HEK293 (cell line): ENCODE results near the gene SLC25A44.

ENCODE experiments used
- ZNF292 ChIP-seq: fragments of 450-650 bp; formaldehyde crosslinking; IDR thresholded peaks from 2 replicates; pipeline ENCODE4 v1.5.1; 2016; ENCODE audit warnings: low read depth, missing biosample characterization, missing genetic modification characterization, borderline replicate concordance
- TF ChIP-seq, protein P1 (sequence below): fragments of 450-650 bp; formaldehyde crosslinking; IDR thresholded peaks from 2 replicates; pipeline ENCODE4 v1.5.1; 2016; ENCODE audit warnings: missing biosample characterization, missing genetic modification characterization

DNA sequence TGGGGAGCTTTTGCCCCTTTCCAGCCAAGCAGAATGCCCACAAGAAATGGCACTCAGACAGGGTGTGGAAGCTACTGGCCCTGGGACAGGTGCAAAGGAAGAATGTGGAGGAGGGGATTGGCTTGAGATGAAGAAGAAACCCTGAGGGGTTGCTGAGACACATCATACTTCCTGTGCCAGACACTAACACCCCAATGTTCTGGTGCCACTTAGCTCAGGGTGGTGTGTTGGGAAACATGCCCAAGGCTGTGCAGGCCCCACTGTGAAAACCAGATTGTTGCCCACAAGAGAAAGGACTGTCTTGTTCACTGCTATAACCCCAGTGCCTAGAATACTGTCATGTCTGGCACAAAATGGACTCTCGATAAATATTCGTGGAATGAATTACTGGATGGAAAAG is 63.8 kb downstream of the SLC25A44 start:
- TF ChIP-seq, protein P1, sequence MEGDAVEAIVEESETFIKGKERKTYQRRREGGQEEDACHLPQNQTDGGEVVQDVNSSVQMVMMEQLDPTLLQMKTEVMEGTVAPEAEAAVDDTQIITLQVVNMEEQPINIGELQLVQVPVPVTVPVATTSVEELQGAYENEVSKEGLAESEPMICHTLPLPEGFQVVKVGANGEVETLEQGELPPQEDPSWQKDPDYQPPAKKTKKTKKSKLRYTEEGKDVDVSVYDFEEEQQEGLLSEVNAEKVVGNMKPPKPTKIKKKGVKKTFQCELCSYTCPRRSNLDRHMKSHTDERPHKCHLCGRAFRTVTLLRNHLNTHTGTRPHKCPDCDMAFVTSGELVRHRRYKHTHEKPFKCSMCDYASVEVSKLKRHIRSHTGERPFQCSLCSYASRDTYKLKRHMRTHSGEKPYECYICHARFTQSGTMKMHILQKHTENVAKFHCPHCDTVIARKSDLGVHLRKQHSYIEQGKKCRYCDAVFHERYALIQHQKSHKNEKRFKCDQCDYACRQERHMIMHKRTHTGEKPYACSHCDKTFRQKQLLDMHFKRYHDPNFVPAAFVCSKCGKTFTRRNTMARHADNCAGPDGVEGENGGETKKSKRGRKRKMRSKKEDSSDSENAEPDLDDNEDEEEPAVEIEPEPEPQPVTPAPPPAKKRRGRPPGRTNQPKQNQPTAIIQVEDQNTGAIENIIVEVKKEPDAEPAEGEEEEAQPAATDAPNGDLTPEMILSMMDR (tag by site-specific recombination), result no peak
- no peak for TF ChIP-seq ZNF292
